ENCODE measurements around the gene NAIF1.

GRCh38 chr9:128089299-128089698, 22.2 kb upstream of the NAIF1 start:
- TF ChIP-seq EZH2 (IDR thresholded peaks at IDR 0.05; ENCODE audit: borderline replicate concordance, low read depth, low read length, severe bottlenecking), result no peak
- TF ChIP-seq, protein P1, sequence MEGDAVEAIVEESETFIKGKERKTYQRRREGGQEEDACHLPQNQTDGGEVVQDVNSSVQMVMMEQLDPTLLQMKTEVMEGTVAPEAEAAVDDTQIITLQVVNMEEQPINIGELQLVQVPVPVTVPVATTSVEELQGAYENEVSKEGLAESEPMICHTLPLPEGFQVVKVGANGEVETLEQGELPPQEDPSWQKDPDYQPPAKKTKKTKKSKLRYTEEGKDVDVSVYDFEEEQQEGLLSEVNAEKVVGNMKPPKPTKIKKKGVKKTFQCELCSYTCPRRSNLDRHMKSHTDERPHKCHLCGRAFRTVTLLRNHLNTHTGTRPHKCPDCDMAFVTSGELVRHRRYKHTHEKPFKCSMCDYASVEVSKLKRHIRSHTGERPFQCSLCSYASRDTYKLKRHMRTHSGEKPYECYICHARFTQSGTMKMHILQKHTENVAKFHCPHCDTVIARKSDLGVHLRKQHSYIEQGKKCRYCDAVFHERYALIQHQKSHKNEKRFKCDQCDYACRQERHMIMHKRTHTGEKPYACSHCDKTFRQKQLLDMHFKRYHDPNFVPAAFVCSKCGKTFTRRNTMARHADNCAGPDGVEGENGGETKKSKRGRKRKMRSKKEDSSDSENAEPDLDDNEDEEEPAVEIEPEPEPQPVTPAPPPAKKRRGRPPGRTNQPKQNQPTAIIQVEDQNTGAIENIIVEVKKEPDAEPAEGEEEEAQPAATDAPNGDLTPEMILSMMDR (IDR thresholded peaks at IDR 0.05; ENCODE audit: extremely low read depth in 1 of 2, insufficient read depth in 1 of 2, low read depth in 1 of 2, low read length in 2 of 2), result no peak
- no peak for TF ChIP-seq POLR2A (IDR thresholded peaks at IDR 0.05; ENCODE audit: low read depth, low read length)
- TF ChIP-seq GATA2 (IDR thresholded peaks at IDR 0.05; ENCODE audit: insufficient read depth, insufficient read length, low read depth, low read length), result no peak
- no peak for TF ChIP-seq POLR2AphosphoS5 (IDR thresholded peaks at IDR 0.05; ENCODE audit: insufficient read depth, low read depth, low read length)

Data from endothelial cell of umbilical vein (primary cell).